ENCODE measurements around the gene CD300LG.

Gene CD300LG

DNA sequence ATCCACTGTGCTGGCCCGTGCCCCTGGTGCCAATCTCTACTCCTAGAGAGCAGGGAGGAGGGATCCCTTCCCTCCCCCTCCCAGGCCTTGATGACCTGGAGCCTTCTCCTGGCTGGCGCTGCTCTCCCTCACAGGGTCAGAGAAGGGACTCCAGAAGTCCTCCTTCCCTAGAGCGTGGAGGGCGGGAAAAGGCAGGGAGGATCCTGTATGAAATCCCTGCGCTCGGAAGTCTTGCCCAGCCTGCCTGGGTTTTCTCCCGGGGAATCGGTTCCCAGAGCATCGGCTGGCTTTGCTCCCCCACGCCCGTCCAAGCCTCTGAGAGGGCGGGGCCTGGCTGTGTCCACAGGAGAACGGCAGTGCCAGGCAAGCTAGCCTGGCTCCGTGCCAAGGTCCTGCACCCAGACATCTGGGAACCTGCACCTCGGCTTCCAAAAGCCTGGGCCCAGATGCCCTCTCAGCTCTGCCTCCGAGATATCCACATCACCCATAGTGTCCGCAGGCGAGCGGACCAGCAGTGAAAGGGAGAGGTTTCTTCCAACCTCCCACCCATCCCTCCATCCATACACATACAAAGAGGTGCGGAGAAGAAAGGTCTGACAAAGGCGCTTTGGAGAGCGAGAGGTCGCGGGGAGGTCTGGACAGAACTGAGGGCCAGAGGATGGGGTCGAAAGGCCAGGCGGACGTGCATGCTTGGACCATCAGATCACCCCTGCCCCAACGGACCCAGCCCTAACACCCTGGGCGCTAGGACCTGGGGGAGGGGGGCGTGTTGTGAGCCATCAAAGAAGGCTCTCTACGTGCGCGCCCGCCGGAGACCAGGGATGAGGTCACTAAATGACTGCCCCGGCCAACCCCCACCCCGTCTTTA lies 59.2 kb downstream of the CD300LG start:
- DNase-seq = peak in 55 of 56 donors; percentile 50 to 94 (median 79)

DNA sequence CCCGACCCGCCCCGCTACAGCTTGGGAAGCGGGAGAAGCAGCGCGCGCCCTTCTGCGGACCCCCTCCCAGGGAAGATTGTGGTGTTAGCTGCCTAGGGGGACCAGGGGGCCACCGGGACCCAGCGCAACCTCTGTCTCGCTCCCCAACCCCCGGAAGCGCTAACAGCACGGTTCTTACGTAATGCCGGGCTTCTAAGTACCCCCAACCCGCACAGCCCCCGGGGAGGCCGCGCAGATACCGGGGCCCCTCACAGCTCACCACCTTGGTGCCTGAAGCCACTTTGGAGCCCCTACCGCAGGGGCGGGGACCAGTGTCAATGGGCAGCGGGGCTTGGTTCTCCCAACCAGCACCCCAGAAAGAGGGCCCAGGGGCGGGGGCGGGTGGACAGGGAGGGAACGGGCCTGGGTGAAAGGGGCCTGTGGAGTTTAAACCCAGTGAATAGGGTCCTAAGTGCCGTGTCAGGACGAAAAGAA lies 60.0 kb downstream of the CD300LG start:
- DNase-seq = peak in 13 of 56 donors; percentile 43 to 76 (median 63)

DNA sequence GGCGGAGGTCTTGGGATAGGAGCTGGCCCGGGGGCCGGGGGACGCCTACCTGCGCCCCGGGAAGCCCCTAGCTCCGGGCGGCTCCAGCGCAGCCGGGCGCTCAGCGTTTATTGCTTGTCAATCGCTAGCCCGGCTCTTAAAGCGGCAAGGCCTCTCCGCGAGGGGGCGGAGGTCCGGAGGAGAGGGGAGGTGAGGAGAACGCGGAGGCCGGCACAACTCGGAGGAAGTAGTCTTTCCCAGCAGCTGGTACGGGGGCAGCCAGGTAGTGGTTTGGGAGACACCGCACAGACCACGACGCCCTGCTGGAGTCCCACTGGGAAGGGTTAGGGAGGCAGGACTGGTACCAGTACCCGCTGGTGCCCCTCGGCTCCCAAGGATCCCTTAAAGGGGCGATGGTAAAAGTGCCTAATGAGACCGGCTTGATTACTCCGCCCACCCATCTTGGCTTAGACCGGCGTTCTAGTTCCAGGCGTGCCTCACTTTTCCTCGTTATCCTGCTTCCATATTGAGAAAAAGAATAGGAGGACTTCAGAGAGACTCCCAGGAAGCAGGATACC lies 60.5 kb downstream of the CD300LG start, which contains the start of gene MPP2:
MPP2 (minus strand) TSS at position 112 of the 557 bp plus-strand sequence. CDS start 3,076 bp downstream, outside the sequence.
- DNase-seq = peak; percentile 27 to 93 (median 80)

DNA sequence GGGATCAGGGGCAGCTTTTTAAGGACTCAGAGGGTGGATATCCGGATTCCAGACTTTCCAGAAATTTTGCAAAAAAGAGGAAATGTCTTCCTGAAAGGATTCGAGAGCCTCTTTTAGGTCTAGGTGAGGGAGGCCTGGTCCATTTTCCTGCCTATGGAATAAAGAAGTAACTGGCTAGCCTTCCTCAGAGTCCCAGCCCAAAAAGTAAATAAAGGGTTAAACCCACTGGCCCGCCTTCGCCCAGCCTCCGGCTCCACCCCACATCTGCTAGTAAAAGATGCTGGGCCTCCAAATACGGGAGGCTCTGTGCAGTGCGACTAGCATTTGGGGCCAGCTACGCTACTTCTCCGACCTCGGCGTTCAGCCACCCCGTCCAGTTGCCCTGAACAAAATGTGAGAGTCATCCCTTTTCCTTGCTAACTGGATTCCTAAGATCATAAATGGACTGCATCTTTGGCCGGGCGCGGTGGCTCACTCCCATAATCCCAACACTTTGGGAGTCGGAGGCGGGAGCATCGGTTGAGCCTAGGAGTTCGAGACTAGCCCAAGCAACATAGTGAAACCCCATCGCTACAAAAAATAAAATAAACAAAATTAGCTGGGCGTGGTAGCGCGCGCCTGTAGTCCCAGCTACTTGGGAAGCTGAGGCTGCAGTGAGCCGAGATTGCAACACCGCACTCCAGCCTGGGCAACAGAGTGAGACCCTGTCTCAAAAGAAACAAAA lies 61.2 kb downstream of the CD300LG start:
- DNase-seq = peak; percentile 25 to 92 (median 76)

DNA sequence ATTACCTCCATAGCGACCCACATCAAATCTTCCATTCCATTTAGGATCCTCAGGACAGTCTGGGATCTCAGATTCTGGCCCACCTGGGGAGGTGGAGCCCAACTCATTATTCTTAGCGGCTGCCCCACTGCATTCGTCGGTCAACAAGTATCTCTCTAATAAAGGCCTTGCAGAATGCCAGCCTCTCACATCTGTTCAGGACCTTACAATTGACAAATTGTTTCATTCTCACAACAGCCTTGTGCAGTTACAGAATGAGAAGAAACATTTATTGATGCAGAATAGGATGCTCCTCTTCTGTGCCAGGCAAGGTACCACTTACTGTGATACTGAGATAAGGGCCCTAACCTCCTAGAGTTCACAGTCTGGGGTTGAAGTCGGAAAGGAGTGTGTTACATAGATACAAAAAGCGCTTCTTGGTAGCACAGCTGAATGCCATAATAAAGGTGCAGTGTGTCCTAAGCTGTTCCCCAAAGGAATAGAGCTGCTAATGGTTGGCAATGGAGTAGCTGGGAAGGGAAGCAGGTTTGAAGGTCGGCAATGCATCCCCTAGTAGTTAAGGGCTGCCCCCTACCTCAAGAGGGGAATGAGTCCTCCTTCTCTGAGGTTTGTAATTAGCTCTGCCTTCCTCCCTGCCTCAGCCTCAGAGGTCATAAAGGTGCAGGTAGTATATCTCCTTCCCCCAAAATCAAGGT lies 62.7 kb downstream of the CD300LG start:
- DNase-seq = peak in 12 of 56 donors; percentile 8 to 58 (median 22)

DNA sequence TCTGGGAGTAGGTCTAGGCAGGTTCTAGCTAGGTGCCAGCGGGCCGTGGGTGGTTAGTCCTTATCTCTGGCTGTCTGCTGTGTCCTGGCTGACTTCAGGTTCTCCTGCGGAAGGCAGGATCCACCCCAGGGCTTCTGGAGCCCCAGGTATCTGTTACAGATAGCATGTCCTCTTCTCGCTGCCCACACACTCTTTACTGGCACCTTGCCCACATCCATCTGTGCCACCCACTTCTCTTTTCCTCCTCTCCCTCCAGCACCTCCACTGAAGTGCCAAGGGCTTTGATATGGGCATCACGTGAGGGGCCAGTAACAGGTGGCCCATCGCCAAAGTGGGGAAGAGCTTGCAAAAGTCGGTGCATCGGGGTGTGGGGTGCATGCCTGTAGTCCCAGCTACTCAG lies 64.9 kb downstream of the CD300LG start:
- DNase-seq = peak in 1 of 56 donors; percentile 6

DNA sequence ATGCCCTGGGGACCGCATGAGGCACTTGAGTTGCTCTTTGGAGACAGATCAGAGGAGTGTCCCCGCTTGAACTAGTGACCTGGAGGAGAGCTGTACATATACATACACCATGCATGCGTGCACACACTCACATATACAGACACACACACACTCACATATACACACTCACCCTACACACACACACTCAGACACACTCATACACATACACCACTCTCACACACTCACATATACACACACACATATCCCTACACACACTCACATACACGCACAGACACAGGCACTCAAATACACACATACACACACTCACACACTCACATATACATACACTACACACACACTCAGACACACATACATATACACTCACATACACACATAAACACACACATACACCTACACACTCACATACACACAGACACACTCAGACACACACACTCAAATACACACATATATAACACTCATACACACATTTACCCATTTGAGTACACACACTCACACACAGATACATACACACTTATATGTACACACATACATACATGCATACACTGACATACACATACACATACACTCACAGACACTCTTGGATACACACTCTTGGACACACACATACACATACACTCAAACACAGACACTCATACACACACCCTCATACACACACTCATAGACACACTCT lies 65.8 kb downstream of the CD300LG start:
- DNase-seq = no peak
